ENCODE results near the gene KIF4A. TPM values are rescaled to one million over a fixed set of nuclear protein-coding genes. Genes with fewer than 3 reads are reported as not detected.

KIF4A gene
- total RNA-seq, 1 donor from 2014 or later: 18.7 TPM

DNA sequence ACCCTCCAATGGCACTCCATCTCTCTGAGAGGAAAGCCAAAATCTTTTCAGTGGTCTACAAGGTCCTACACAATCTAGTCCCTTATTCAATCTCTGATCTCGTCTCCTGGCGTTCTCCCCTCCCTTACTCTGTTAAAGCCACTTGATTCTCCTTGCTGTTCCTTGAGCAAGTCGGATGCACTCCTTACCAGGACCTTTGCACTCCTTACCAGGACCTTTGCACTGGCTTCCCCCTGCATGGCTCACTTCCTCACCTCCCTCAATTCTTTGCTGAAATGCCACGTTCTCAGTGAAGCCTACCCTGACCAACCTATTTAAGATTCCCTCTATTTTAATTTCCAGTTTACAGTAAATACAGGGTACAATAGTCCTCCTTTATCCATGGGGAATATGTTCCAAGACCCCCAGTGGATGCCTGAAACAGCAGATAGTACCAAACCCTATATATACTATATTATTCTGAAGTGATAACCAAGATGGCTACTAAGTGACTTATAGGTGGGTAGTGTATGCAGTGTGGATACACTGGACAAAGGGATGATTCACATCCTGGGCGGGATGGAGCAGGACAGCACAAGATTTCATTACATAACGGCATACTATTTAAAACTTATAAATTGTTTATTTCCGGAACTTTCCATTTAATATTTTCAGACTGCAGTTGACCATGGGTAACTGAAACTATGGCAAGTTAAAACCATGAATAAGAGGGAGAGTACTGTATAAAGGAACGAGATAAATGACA is 148.2 kb downstream of the KIF4A start:
- peaks cover 36% of the 10 kb centered on the region for H3K27me3 Mint-ChIP-seq (ENCODE audit: insufficient read depth)
- intact Hi-C loops (cut with micrococcal nuclease): no loop called here
- no peaks in the 10 kb centered on the region for H3K9me3 Mint-ChIP-seq
- no peak for DNase-seq (ENCODE audit: low spot score)
- peaks cover 26% of the 10 kb centered on the region for H3K4me1 Mint-ChIP-seq (ENCODE audit: low read depth)
- no peaks in the 10 kb centered on the region for H3K36me3 Mint-ChIP-seq (ENCODE audit: low read depth)
- H3K4me3 Mint-ChIP-seq: no peak overlapping the region
- no peak overlapping the region for H3K27ac Mint-ChIP-seq

DNA sequence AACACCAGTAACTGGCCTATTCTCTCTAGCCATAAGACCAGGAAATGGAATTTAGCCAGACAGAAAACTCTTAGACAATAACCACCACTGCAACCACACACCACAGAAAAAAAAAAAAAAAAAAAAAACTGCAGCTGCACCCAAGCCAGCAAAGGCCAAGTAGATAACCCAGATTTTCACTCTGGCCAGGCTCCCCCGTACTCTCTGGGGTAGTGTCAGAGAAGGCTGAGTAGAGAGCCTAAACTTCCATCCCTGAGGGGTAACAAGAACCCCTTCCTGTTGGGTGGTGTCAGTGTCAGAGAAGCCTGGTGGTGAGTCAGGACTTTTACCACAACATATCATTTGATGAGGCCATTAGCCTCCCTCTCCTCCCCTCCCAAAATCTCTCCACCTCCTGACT is 149.1 kb downstream of the KIF4A start:
- peaks cover 36% of the 10 kb centered on the region for H3K27me3 Mint-ChIP-seq (ENCODE audit: insufficient read depth)
- H3K4me1 Mint-ChIP-seq (ENCODE audit: low read depth): peaks cover 20% of the 10 kb centered on the region
- H3K4me3 Mint-ChIP-seq: no peak overlapping the region
- DNase-seq (ENCODE audit: low spot score): no peak
- intact Hi-C loops (cut with micrococcal nuclease): no loop called here
- no peaks in the 10 kb centered on the region for H3K9me3 Mint-ChIP-seq
- peak overlapping the region; percentile 45 for H3K27ac Mint-ChIP-seq
- no peaks in the 10 kb centered on the region for H3K36me3 Mint-ChIP-seq (ENCODE audit: low read depth)

DNA sequence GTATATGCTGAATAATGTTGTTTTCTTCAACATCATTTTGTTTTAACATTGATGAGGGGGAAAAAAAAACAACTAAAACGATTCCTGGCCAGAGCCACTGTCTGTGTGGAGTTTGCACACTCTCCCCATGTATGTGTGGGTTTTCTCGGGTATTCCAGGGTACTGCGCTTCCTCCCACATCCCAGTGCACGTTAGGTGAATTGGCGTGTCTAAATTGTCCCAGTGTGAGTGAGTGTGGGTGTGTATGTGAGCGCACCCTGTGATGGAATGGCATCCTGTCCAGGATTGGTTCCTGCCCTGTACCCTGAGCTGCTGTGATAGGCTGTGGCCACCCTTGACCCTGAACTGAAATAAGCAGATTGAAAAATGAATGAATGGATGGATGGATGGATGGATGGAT is 152.3 kb downstream of the KIF4A start:
- peaks cover 51% of the 10 kb centered on the region for H3K27me3 Mint-ChIP-seq (ENCODE audit: insufficient read depth)

DNA sequence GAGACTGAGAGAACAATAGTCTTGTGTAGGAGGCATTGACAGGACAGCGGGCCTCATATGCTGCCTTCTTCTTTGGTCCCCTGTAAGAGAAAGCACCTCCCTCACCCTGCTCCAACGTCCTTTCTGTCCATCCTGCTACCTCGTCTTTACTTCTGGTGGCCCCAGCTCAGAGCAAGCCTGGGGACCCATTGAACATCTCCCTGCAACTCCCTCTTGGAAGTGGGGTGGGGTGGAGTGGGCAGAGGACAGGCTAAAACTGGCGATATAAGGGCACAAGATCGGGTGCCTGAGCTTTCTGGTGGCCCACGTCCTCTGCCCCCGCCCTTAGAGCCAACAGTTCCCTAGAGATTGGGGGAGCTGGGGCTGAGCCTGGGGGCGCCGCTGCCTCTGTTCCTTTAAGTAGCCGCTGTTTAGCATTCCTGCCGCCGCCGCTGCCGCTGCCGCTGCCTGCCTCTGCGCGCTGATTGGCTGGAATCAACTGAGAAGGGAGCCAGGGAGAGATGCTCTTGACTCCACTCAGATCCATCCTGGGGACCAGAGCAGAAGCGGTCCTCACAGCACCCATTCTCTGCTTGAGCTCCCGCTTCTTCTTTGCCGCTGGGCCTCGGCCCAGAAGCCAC is 154.5 kb downstream of the KIF4A start, which contains the start of gene DLG3:
Gene DLG3, plus strand, starts transcription at position 510 of the 620 bp plus-strand sequence. CDS start 367 bp downstream, outside the sequence.
- Mint-ChIP-seq H3K4me3 (peak within 1 kb of the TSS; percentile 15), H3K4me1 (ENCODE audit: low read depth) (peaks cover 5% of the 10 kb centered on the region), H3K27me3 (ENCODE audit: insufficient read depth) (peaks cover 47% of the 10 kb centered on the region), H3K9me3 (no peaks in the 10 kb centered on the region), H3K27ac (no peak within 1 kb of the TSS), H3K36me3 (ENCODE audit: low read depth) (no peaks in the 10 kb centered on the region)
- intact Hi-C loops (cut with micrococcal nuclease): no loop called here
- no peak for DNase-seq (ENCODE audit: low spot score)

More for the DNA sequence above, 152.3 kb downstream of the KIF4A start:
- H3K4me1 Mint-ChIP-seq (ENCODE audit: low read depth): peaks cover 20% of the 10 kb centered on the region
- intact Hi-C loops (cut with micrococcal nuclease): no loop called here
- no peaks in the 10 kb centered on the region for H3K36me3 Mint-ChIP-seq (ENCODE audit: low read depth)
- DNase-seq (ENCODE audit: low spot score): no peak
- no peak overlapping the region for H3K27ac Mint-ChIP-seq
- H3K9me3 Mint-ChIP-seq: no peaks in the 10 kb centered on the region
- H3K4me3 Mint-ChIP-seq: no peak overlapping the region

DNA sequence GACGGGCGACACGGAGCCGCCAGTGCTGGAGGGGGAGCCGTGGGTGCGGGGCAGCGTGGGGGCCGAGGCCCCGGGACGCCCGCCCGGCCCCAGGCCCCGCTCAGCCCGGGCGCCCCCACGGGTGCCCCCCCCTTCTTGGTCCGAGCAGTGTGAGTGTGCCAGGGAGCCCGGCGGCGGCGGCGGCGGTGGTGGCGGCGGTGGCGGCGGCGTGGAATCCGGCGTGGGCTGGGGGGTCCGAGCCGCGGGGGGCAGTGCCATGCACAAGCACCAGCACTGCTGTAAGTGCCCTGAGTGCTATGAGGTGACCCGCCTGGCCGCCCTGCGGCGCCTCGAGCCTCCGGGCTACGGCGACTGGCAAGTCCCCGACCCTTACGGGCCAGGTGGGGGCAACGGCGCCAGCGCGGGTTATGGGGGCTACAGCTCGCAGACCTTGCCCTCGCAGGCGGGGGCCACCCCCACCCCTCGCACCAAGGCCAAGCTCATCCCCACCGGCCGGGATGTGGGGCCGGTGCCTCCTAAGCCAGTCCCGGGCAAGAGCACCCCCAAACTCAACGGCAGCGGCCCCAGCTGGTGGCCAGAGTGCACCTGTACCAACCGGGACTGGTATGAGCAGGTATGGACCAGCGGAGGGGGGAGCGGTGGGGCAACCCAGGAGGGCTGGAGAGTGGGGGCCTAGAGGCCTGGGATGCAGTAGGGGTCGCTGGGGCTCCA is 155.2 kb downstream of the KIF4A start:
- no peak for DNase-seq (ENCODE audit: low spot score)
- H3K27ac Mint-ChIP-seq: no peak overlapping the region
- intact Hi-C loops (cut with micrococcal nuclease): no loop called here
- H3K36me3 Mint-ChIP-seq (ENCODE audit: low read depth): no peaks in the 10 kb centered on the region
- H3K9me3 Mint-ChIP-seq: no peaks in the 10 kb centered on the region
- H3K4me3 Mint-ChIP-seq: no peak overlapping the region
- H3K27me3 Mint-ChIP-seq (ENCODE audit: insufficient read depth): peaks cover 45% of the 10 kb centered on the region
- H3K4me1 Mint-ChIP-seq (ENCODE audit: low read depth): peaks cover 4% of the 10 kb centered on the region

DNA sequence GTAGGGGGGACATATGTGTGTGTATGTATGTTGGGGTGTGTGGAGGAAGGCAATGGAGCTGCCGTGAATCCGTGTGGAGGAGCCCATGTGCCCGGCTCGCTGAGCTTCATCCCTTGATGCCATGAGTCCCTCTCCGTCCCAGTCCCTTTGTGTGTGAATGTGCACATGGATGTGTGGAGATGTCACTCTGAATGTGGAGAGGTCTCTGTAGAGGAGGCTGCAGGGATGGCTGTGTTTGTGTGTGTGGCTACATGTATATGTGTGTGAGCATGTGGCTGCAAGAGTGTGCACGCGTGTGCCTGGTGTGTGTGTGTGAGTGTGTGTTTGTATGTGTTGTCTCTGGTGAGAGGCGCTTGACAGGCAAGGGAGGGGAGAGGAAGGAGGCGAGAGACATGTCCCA is 156.0 kb downstream of the KIF4A start:
- DNase-seq (ENCODE audit: low spot score): no peak
- H3K4me3 Mint-ChIP-seq: peak overlapping the region; percentile 6
- H3K27me3 Mint-ChIP-seq (ENCODE audit: insufficient read depth): peaks cover 39% of the 10 kb centered on the region
- no peaks in the 10 kb centered on the region for H3K36me3 Mint-ChIP-seq (ENCODE audit: low read depth)
- H3K9me3 Mint-ChIP-seq: no peaks in the 10 kb centered on the region
- peaks cover 4% of the 10 kb centered on the region for H3K4me1 Mint-ChIP-seq (ENCODE audit: low read depth)
- intact Hi-C loops (cut with micrococcal nuclease): no loop called here
- H3K27ac Mint-ChIP-seq: no peak overlapping the region

DNA sequence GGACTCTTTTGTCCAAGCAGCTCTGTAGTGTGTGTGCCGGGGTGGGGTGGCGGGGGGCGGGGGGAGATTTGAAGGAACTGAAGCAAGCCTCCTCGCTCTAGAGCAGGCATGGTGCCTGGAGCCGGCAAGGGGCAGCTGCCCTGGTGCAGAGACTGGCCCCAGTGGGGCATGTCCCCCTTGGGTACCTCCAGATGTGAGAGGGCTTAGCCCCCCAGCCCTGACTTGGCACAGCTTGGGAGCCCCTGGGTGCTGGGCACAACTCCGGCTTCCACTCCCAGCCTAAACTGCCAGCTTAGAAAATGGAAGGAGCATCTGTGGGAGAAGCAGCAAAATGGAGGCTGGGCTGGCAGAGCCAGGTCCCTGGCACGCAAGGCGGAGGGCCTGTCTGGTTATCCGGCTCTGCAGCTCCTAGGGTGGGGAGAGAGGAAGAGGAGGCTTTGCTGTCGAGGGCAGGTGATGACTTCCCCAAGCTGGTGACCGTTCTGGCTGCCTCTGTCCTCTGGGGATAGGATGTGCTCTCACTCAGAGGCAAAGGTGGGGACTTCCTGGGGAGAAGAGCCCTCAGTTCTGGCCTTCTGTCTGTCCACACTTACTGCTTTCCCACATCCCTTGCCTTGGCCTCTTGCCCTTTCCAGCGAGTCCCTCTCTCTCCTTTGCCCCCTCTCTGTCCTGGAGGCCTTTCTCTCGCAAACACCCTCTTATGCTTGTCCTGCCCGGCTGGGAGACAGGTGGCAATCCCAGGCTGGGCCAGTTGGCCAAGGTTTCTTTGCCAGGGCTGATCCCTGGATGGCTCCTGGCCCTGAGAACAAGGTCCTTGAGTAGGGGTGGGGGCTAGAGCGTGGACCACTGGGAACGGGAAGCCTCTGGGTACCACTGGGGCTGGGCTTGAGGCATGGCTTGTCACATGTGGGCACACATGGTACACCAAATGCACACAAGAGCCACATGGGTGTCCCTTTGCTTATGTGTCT is 156.8 kb downstream of the KIF4A start:
- Mint-ChIP-seq H3K27ac (no peak overlapping the region), H3K27me3 (ENCODE audit: insufficient read depth) (peaks cover 34% of the 10 kb centered on the region), H3K4me1 (ENCODE audit: low read depth) (peaks cover 4% of the 10 kb centered on the region), H3K9me3 (no peaks in the 10 kb centered on the region), H3K4me3 (no peak overlapping the region), H3K36me3 (ENCODE audit: low read depth) (no peaks in the 10 kb centered on the region)
- no peak for DNase-seq (ENCODE audit: low spot score)
- intact Hi-C loops (cut with micrococcal nuclease): no loop called here

DNA sequence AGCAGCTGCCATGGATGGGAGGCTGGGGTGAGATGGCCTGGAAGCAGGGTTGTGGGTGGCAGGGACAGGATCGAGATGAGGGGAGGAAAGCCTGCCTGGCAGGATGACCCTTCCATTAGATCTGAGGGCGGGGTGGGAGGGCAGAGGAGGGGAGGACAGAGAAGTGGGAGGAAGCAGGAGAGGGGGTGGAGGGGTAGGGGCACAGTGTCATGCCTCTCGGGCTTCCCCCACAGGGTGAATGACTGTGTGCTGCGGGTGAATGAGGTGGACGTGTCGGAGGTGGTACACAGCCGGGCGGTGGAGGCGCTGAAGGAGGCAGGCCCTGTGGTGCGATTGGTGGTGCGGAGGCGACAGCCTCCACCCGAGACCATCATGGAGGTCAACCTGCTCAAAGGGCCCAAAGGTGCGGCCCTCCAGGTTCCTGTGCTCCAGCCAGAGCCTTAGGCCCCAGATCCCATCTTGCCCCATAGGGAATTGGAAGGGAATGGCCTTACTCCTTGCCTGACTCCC is 159.6 kb downstream of the KIF4A start:
- no peaks in the 10 kb centered on the region for H3K9me3 Mint-ChIP-seq
- peaks cover 3% of the 10 kb centered on the region for H3K36me3 Mint-ChIP-seq (ENCODE audit: low read depth)

DNA sequence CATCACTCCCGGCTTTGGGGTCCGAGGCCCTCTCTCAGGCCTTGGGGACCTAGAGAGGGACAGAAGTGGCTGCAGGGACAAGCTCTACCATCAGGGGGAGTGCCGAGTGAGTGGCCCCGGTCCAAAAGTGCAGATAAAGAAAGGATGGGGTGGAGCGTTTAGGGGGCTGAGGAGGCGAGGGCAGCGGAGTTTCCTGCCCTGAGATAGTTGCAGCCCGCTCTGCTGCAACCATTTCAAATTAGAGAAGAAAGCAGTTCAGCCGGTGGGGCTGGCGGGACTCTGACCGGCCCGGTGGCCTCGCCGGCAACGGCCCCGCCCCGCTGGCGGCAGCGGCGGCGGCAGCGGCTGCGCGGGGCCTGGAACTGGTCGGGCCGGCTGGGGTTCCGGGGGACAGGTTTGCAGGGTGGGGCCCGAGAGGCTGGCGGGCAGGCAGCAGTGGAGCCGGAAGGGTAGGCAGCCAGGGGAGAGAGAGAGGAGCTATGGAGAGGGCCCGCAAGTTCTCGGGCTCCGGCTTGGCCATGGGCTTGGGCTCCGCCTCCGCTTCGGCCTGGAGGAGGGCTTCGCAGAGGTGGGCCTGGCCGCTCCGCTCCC is 162.3 kb downstream of the KIF4A start:
- intact Hi-C loops (cut with micrococcal nuclease): loop anchor here (1.0 to 10.0 kb wide), 6 partner anchors 102 to 837 kb away; partner anchors contain the start of genes EDA and FOXO4
- Mint-ChIP-seq H3K9me3 (no peaks in the 10 kb centered on the region), H3K27me3 (ENCODE audit: insufficient read depth) (peaks cover 3% of the 10 kb centered on the region), H3K4me1 (ENCODE audit: low read depth) (peaks cover 38% of the 10 kb centered on the region), H3K4me3 (peak overlapping the region; percentile 93), H3K27ac (peak overlapping the region; percentile 89), H3K36me3 (ENCODE audit: low read depth) (peaks cover 9% of the 10 kb centered on the region)
- peak; percentile 26 for DNase-seq (ENCODE audit: low spot score)

More for the DNA sequence above, 159.6 kb downstream of the KIF4A start:
- DNase-seq (ENCODE audit: low spot score): no peak
- Mint-ChIP-seq H3K4me1 (ENCODE audit: low read depth) (peaks cover 21% of the 10 kb centered on the region), H3K27ac (no peak overlapping the region), H3K27me3 (ENCODE audit: insufficient read depth) (peaks cover 17% of the 10 kb centered on the region), H3K4me3 (no peak overlapping the region)
- intact Hi-C loops (cut with micrococcal nuclease): no loop called here

DNA sequence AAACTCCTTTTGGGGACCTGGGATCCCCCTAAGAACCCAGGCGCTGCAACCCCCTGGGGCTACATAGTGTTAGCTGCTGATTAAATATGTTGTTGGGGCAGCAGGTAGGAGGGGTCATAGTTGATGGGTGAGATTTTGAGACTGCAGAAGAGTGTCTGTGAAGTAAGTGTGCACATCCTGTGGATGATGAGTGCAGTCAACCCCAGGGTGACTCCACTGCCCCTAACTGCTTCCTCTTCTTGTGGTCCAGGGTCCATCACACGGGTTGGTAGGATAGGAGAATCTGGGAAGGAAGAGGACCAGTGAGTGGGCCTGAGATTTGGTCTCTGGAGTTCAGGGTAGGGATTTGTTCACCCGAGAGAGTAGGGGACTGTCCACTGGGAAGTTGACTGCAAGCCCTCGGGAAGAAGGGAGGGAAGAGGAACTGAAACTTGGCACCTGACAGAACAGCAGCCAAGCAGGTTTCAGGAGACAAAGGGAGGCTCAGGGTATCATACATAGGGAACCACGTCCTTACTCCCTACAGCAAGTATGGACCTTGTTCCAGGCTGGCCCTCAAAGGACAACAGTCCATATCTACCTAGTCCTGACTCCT is 163.2 kb downstream of the KIF4A start:
- no peaks in the 10 kb centered on the region for H3K9me3 Mint-ChIP-seq
- peaks cover 9% of the 10 kb centered on the region for H3K36me3 Mint-ChIP-seq (ENCODE audit: low read depth)
- peaks cover 2% of the 10 kb centered on the region for H3K27me3 Mint-ChIP-seq (ENCODE audit: insufficient read depth)
- peak overlapping the region; percentile 69 for H3K27ac Mint-ChIP-seq
- no peak for DNase-seq (ENCODE audit: low spot score)
- H3K4me3 Mint-ChIP-seq: peak overlapping the region; percentile 93
- intact Hi-C loops (cut with micrococcal nuclease): loop anchor here (5.0 to 10.0 kb wide), 5 partner anchors 304 to 838 kb away; partner anchors contain the start of genes EDA and FOXO4
- H3K4me1 Mint-ChIP-seq (ENCODE audit: low read depth): peaks cover 38% of the 10 kb centered on the region
